Activated CD8-positive, alpha-beta memory T cell treated with anti-CD3 and anti-CD28 coated beads, Interleukin-2, amount 50 U/mL, for 48 hours (primary cell): Measurements from ENCODE around the gene PPP2R2C.

Experiments used
- DNase-seq: peaks from one replicate; pipeline ENCODE4 v3.0.0-alpha.2; 2020

PPP2R2C gene

GRCh38 chr4:6422105-6422504, 50.3 kb downstream of the PPP2R2C start:
- DNase-seq, result no peak

GRCh38 chr4:6421397-6421796, 51.0 kb downstream of the PPP2R2C start:
- DNase-seq, result no peak

GRCh38 chr4:6420972-6421371, 51.4 kb downstream of the PPP2R2C start:
- no peak for DNase-seq

GRCh38 chr4:6420036-6420435, 52.4 kb downstream of the PPP2R2C start:
- no peak for DNase-seq

GRCh38 chr4:6419452-6420028, 52.9 kb downstream of the PPP2R2C start:
- DNase-seq, result no peak

- DNase-seq, result no peak
These were observed 54.1 kb downstream of the PPP2R2C start for GRCh38 chr4:6418193-6418755.

- DNase-seq, result no peak
These were observed 54.8 kb downstream of the PPP2R2C start for GRCh38 chr4:6417516-6418050.

- no peak for DNase-seq
These were observed 55.7 kb downstream of the PPP2R2C start for GRCh38 chr4:6416518-6417286.

GRCh38 chr4:6415031-6415705, 57.2 kb downstream of the PPP2R2C start:
- DNase-seq, result no peak

GRCh38 chr4:6414578-6414977, 57.8 kb downstream of the PPP2R2C start:
- no peak for DNase-seq

GRCh38 chr4:6410664-6411063, 61.8 kb downstream of the PPP2R2C start:
- DNase-seq, result no peak

- no peak for DNase-seq
These were observed 62.3 kb downstream of the PPP2R2C start for GRCh38 chr4:6410068-6410467.

GRCh38 chr4:6409381-6409780, 63.0 kb downstream of the PPP2R2C start:
- no peak for DNase-seq

GRCh38 chr4:6408263-6408662, 64.2 kb downstream of the PPP2R2C start:
- no peak for DNase-seq

GRCh38 chr4:6405397-6405706, 67.1 kb downstream of the PPP2R2C start:
- no peak for DNase-seq

- no peak for DNase-seq
These were observed 67.6 kb downstream of the PPP2R2C start for GRCh38 chr4:6404611-6405396.

GRCh38 chr4:6403400-6403685, 69.1 kb downstream of the PPP2R2C start:
- no peak for DNase-seq

GRCh38 chr4:6402566-6403399, 69.6 kb downstream of the PPP2R2C start:
- no peak for DNase-seq

GRCh38 chr4:6401797-6402196, 70.6 kb downstream of the PPP2R2C start:
- DNase-seq, result no peak

- no peak for DNase-seq
These were observed 75.6 kb downstream of the PPP2R2C start for GRCh38 chr4:6396696-6397236.

- no peak for DNase-seq
These were observed 76.8 kb downstream of the PPP2R2C start for GRCh38 chr4:6395466-6396228.
